K562 (cell line): Measurements from ENCODE around the gene CHD5. TPM values are rescaled to one million over a fixed set of nuclear protein-coding genes. Genes with fewer than 3 reads are reported as not detected.
A peak's percentile ranks its signal among the peaks of the same experiment; 100 is the strongest.

Experiments
- ATAC-seq: fragments of 200-7000 bp; cut with Tn5 transposase; 3 replicates; pipeline ENCODE4 v1.9.1; 2020; ENCODE audit warnings: moderate library complexity
- BruUV-seq: library from RNA; stranded (reverse); fragments of 400-500 nt; replicated peaks from 2 replicates; lab custom pipeline; 2021; lab: Mats Ljungman, UMichigan
- CTCF ChIA-PET: fragments of 300-600 bp; formaldehyde crosslinking; extraction: SDS; loops from one replicate; lab custom pipeline; 2021; ENCODE audit warnings: low intra/inter-chr PET ratio; lab: Yijun Ruan, JAX
- POLR2A ChIA-PET: fragments of 300-600, 350-650 bp; sonication (Branson Sonifier 250); formaldehyde crosslinking; extraction: SDS; loops from one replicate; lab custom pipeline; 2021; ENCODE audit warnings: antibody characterized with exemption, inconsistent platforms; lab: Yijun Ruan, JAX
- DNase-seq, 4 experiments: peaks; one replicate each; pipeline versions ENCODE4 v3.0.0 to v3.0.0-alpha.2; 2011 to 2018; ENCODE audit warnings: low spot score in 3 of 4, mixed read lengths in 3 of 4; ENCODE audit errors: extremely low read depth in 1 of 4
- FAIRE-seq: peaks from 2 replicates; lab custom pipeline; 2011; peaks lifted over from hg19 to GRCh38; lab: Jason Lieb, UNC
- H2AFZ ChIP-seq: 2 replicates; pipeline ENCODE4 v1.6.0; 2011; ENCODE audit warnings: low read depth, low read length, control low read depth, inconsistent platforms
- H3K27ac ChIP-seq: fragments of 200-600 bp; 3 replicates; pipeline ENCODE4 v1.8.0; 2011; ENCODE audit warnings: low read depth, mild to moderate bottlenecking, control low read depth, inconsistent platforms, low read length, moderate library complexity, mixed read lengths; ENCODE audit errors: extremely low read depth
- H3K27me3 ChIP-seq, 2 experiments: fragments of 300-600 bp in 1 of 2; 2 replicates in 1 of 2; 3 replicates in 1 of 2; pipeline versions ENCODE4 v1.6.0 to v1.8.0; 2011; ENCODE audit warnings: inconsistent platforms in 2 of 2, low read length in 2 of 2, mild to moderate bottlenecking in 1 of 2, mixed read lengths in 1 of 2, moderate library complexity in 1 of 2; ENCODE audit not compliant: control insufficient read depth in 2 of 2, insufficient read depth in 2 of 2
- H3K36me3 ChIP-seq: fragments of 300-600 bp; 3 replicates; pipeline ENCODE4 v1.8.0; 2011; ENCODE audit warnings: mild to moderate bottlenecking, low read length, inconsistent platforms; ENCODE audit not compliant: control insufficient read depth, insufficient read depth
- H3K4me1 ChIP-seq, 2 experiments: fragments of 200-600 bp in 1 of 2; replicated peaks in 1 of 2; 2 replicates in 1 of 2; 3 replicates in 1 of 2; pipeline versions ENCODE4 v1.5.1 to v1.8.0; 2011; ENCODE audit warnings: inconsistent platforms in 2 of 2, low read length in 2 of 2, mild to moderate bottlenecking in 1 of 2, mixed read lengths in 1 of 2, moderate library complexity in 1 of 2; ENCODE audit not compliant: control insufficient read depth in 2 of 2, insufficient read depth in 2 of 2
- H3K4me2 ChIP-seq: 2 replicates; pipeline ENCODE4 v1.6.1; 2011; ENCODE audit warnings: low read length, control low read depth, inconsistent platforms, mixed read lengths; ENCODE audit not compliant: insufficient read depth
- H3K4me3 ChIP-seq: fragments of 200-600 bp; sonication (generic), shearing (Covaris generic); 2 replicates; pipeline ENCODE4 v1.5.1; 2016; ENCODE audit warnings: control low read depth, inconsistent platforms
- H3K79me2 ChIP-seq: fragments of 200-600 bp; 3 replicates; pipeline ENCODE4 v1.8.0; 2011; ENCODE audit warnings: low read length, inconsistent platforms; ENCODE audit not compliant: control insufficient read depth, insufficient read depth
- H3K9ac ChIP-seq, 2 experiments: 2 replicates each; pipeline versions ENCODE4 v1.6.0 to v1.6.1; 2011; ENCODE audit warnings: low read depth in 2 of 2, low read length in 2 of 2, control low read depth in 1 of 2, inconsistent platforms in 1 of 2, mild to moderate bottlenecking in 1 of 2, mixed read lengths in 1 of 2; ENCODE audit not compliant: insufficient read depth in 1 of 2
- H3K9me1 ChIP-seq: one replicate; pipeline ENCODE4 v1.6.0; 2011; ENCODE audit warnings: inconsistent platforms, mild to moderate bottlenecking, low read length, moderate library complexity; ENCODE audit not compliant: control insufficient read depth, insufficient read depth
- H3K9me3 ChIP-seq: replicated peaks from 2 replicates; pipeline ENCODE4 v1.5.1; 2011; ENCODE audit warnings: low read depth, low read length, inconsistent platforms; ENCODE audit not compliant: control insufficient read depth, insufficient read depth
- H4K20me1 ChIP-seq: replicated peaks from 2 replicates; pipeline ENCODE4 v1.6.1; 2011; ENCODE audit warnings: low read length, inconsistent platforms, mixed read lengths; ENCODE audit not compliant: control insufficient read depth, insufficient read depth
- CHCHD3 ChIP-seq: fragments of 250-450 bp; sonication (Bioruptor Pico); IDR thresholded peaks from 2 replicates; pipeline ENCODE4 v2.1.2; 2022; ENCODE audit warnings: mild to moderate bottlenecking
- EHMT2 ChIP-seq: fragments of 450-650 bp; IDR thresholded peaks from 2 replicates; pipeline ENCODE4 v1.6.1; 2018; ENCODE audit warnings: antibody characterized with exemption
- ELF4 ChIP-seq: fragments of 450-650 bp; formaldehyde crosslinking; IDR thresholded peaks from 2 replicates; pipeline ENCODE4 v1.4.0; 2022; ENCODE audit warnings: missing genetic modification characterization
- HIVEP1 ChIP-seq: fragments of 250-450 bp; sonication (Bioruptor Pico); IDR thresholded peaks from 2 replicates; pipeline ENCODE4 v1.4.0; 2020; ENCODE audit warnings: mild to moderate bottlenecking
- JUNB ChIP-seq: fragments of 450-650 bp; formaldehyde crosslinking; conservative IDR thresholded peaks from 2 replicates; pipeline ENCODE4 v1.4.0; 2020; ENCODE audit warnings: mild to moderate bottlenecking
- KDM1A ChIP-seq, 2 experiments: fragments of 450-650 bp; IDR thresholded peaks; 2 replicates each; pipeline ENCODE4 v1.6.1; 2016; ENCODE audit warnings: mild to moderate bottlenecking in 2 of 2
- MIER1 ChIP-seq: fragments of 450-650 bp; IDR thresholded peaks from 2 replicates; pipeline ENCODE4 v1.6.1; 2016; ENCODE audit warnings: antibody characterized with exemption, mild to moderate bottlenecking, low read depth
- OTX1 ChIP-seq: fragments of 450-650 bp; formaldehyde crosslinking; IDR thresholded peaks from 2 replicates; pipeline ENCODE4 v1.4.0; 2022; ENCODE audit warnings: mild to moderate bottlenecking
- TBP ChIP-seq: optimal IDR thresholded peaks from 2 replicates; pipeline ENCODE3; 2011; ENCODE audit warnings: low read depth, low read length, improper control_type of control experiment
- WGBS: fragments of 100-300 bp; shearing (Covaris generic); methylation state at CpG from one replicate; pipeline ENCODE4 v1.1.6; 2016; ENCODE audit warnings: low coverage, mixed read lengths; ENCODE audit not compliant: insufficient coverage; ENCODE audit errors: missing lambda C conversion rate; 5-methylcytosine and 5-hydroxymethylcytosine counted together
- in situ Hi-C: fragments of 300-500 bp; cut with MboI; formaldehyde crosslinking; loops from 4 replicates; pipeline ENCODE4 v1.15.0; 2018; ENCODE audit warnings: inconsistent platforms, mixed read lengths
- intact Hi-C: fragments of 100-400 bp; cut with micrococcal nuclease; formaldehyde crosslinking; loops from 2 replicates; pipeline ENCODE4 v1.14.2; 2022
- polyA plus RNA-seq, 8 experiments: library from polyadenylated mRNA; depleted of rRNA in 4 of 8; stranded (reverse) in 5 of 8; unstranded in 3 of 8; fragments of >200 nt; fragmentation: Nextera tagmentation in 2 of 8; fragmentation: Illumina TruSeq in 1 of 8; extraction: Ambion mirVana in 2 of 8; extraction: Trizol in 1 of 8; gene quantifications; 2 replicates each; pipeline versions ENCODE4 v1.2.1 to v1.2.3, GENCODE V29; 2011 to 2014; ENCODE audit warnings: inconsistent platforms in 1 of 8, missing spikeins in 1 of 8
- total RNA-seq, 7 experiments: library from RNA; depleted of rRNA in 6 of 7; stranded (reverse); fragments of >200 nt in 6 of 7; fragmentation: Illumina TruSeq in 2 of 7; extraction: Trizol in 2 of 7; gene quantifications; 2 replicates each; pipeline versions ENCODE4 v1.2.1 to v1.2.3, GENCODE V29; 2011 to 2021; ENCODE audit warnings: low replicate concordance in 1 of 7
- TF ChIP-seq, protein P1 (sequence below): fragments of 200-800 bp; sonication (Bioruptor generic); IDR thresholded peaks from 2 replicates; pipeline ENCODE4 v1.6.1; 2017; ENCODE audit warnings: missing genetic modification characterization, missing compliant biosample characterization
- TF ChIP-seq, protein P2 (sequence below): fragments of 450-650 bp; formaldehyde crosslinking; IDR thresholded peaks from 2 replicates; pipeline ENCODE4 v1.4.0; 2022; ENCODE audit warnings: missing genetic modification characterization

Gene CHD5
- total and polyA plus RNA-seq, 9 of the 15 experiments (the other 6 are each of a cell fraction or from before 2014, with no cell fraction given), result 0.03 to 0.52 (median 0.11) TPM; not detected in 2

DNA sequence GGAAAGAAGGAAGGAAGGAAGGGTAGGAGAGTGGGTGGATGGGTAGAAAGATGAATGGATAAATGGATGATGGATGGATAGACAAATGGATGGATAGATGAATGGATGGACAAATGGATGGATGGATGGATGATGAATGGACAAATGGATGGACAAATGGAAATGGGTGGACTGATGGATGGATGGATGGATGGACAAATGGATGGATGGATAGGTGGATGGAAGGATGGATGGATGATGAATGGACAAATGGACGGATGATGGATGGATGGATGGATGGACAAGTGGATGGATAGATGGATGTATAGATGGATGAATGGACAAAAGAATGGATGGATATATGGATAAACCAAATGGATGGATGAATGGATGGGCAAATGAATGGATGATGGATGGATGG is 30.5 kb downstream of the CHD5 start:
- POLR2A ChIA-PET, result no interaction called here

More for the DNA sequence above, 30.5 kb downstream of the CHD5 start:
- H3K9me1 ChIP-seq, result peaks cover 5% of the 10 kb centered on the region
- H3K9me3 ChIP-seq, result no peaks in the 10 kb centered on the region
- H3K4me1 ChIP-seq, result peaks cover 7 to 30% of the 10 kb centered on the region in 2 experiments; a peak in 3 of 5 replicates
- no peak overlapping the region for H3K27ac ChIP-seq
- H3K36me3 ChIP-seq, result no peaks in the 10 kb centered on the region
- no peak overlapping the region for H3K4me3 ChIP-seq
- TF ChIP-seq EHMT2 (peak; percentile 75), ELF4 (0 out of 2 replicates have a peak, but pooled peaks have one; percentile 23), TBP (no peak), KDM1A (IDR thresholded peaks at IDR 0.05) (0 out of 4 replicates have a peak, but pooled peaks of 1 of the 2 experiments have one; percentile 17), JUNB (CRISPR knock-in tag) (no peak), CHCHD3 (CRISPR knock-in tag) (no peak), MIER1 (peak; percentile 19; the same call in 1 of the 2 replicates), HIVEP1 (CRISPR knock-in tag) (no peak), OTX1 (CRISPR knock-in tag) (0 out of 2 replicates have a peak, but pooled peaks have one; percentile 27)
- TF ChIP-seq, protein P1, sequence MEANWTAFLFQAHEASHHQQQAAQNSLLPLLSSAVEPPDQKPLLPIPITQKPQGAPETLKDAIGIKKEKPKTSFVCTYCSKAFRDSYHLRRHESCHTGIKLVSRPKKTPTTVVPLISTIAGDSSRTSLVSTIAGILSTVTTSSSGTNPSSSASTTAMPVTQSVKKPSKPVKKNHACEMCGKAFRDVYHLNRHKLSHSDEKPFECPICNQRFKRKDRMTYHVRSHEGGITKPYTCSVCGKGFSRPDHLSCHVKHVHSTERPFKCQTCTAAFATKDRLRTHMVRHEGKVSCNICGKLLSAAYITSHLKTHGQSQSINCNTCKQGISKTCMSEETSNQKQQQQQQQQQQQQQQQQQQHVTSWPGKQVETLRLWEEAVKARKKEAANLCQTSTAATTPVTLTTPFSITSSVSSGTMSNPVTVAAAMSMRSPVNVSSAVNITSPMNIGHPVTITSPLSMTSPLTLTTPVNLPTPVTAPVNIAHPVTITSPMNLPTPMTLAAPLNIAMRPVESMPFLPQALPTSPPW (CRISPR knock-in tag), result no peak
- TF ChIP-seq, protein P2, sequence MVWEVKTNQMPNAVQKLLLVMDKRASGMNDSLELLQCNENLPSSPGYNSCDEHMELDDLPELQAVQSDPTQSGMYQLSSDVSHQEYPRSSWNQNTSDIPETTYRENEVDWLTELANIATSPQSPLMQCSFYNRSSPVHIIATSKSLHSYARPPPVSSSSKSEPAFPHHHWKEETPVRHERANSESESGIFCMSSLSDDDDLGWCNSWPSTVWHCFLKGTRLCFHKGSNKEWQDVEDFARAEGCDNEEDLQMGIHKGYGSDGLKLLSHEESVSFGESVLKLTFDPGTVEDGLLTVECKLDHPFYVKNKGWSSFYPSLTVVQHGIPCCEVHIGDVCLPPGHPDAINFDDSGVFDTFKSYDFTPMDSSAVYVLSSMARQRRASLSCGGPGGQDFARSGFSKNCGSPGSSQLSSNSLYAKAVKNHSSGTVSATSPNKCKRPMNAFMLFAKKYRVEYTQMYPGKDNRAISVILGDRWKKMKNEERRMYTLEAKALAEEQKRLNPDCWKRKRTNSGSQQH (CRISPR knock-in tag), result 0 out of 2 replicates have a peak, but pooled peaks have one; percentile 10
- no peak overlapping the region for H3K4me2 ChIP-seq
- no peak overlapping the region for H3K9ac ChIP-seq
- FAIRE-seq, result no peak
- intact Hi-C loops, result no loop called here
- no TSS peak for BruUV-seq
- ATAC-seq, result no peak
- no peak overlapping the region for H2AFZ ChIP-seq
- WGBS, result 0% methylated on average over 1 of the region's 1 CpG
- peaks cover 35 to 82% of the 10 kb centered on the region in 2 experiments; a peak in 4 of 5 replicates for H3K27me3 ChIP-seq
- no peaks in the 10 kb centered on the region for H3K79me2 ChIP-seq
- no peak for DNase-seq
- in situ Hi-C loops, result no loop called here
- peaks cover 35% of the 10 kb centered on the region for H4K20me1 ChIP-seq
- CTCF ChIA-PET, result no interaction called here
